HG03342 (cell line): ENCODE results near the gene EEF1A1.
A peak's percentile ranks its signal among the peaks of the same experiment; 100 is the strongest.
"Not testable (repeated sequence)": the region's sequence is repeated elsewhere in the genome, so short reads cannot be mapped to it uniquely, and the experiment has no call there.

Source experiments
- ATAC-seq: cut with Tn5 transposase; IDR thresholded peaks from one replicate; pipeline ENCODE4 v1.9.1; 2021; ENCODE audit warnings: mild to moderate bottlenecking, moderate library complexity; ENCODE audit not compliant: unreplicated experiment

Gene EEF1A1

GRCh38 chr6:73506246-73506645, 14.6 kb downstream of the EEF1A1 start:
- no peak for ATAC-seq

GRCh38 chr6:73505705-73506104, 15.1 kb downstream of the EEF1A1 start:
- not testable (repeated sequence) for ATAC-seq

- no peak for ATAC-seq
Observed at GRCh38 chr6:73505142-73505541, 15.7 kb downstream of the EEF1A1 start.

- ATAC-seq = no peak
Observed at GRCh38 chr6:73504160-73504559, 16.7 kb downstream of the EEF1A1 start.

GRCh38 chr6:73503027-73503772, 17.6 kb downstream of the EEF1A1 start:
- ATAC-seq = no peak

GRCh38 chr6:73497915-73498314, 22.9 kb downstream of the EEF1A1 start:
- ATAC-seq = no peak

GRCh38 chr6:73491377-73491776, 29.5 kb downstream of the EEF1A1 start:
- ATAC-seq = no peak

- ATAC-seq = no peak
Observed at GRCh38 chr6:73487473-73487872, 33.4 kb downstream of the EEF1A1 start.

GRCh38 chr6:73484438-73484837, 36.4 kb downstream of the EEF1A1 start:
- ATAC-seq = no peak

- ATAC-seq = no peak
Observed at GRCh38 chr6:73481969-73482368, 38.9 kb downstream of the EEF1A1 start.

- ATAC-seq = no peak
Observed at GRCh38 chr6:73477407-73477806, 43.4 kb downstream of the EEF1A1 start.

- no peak for ATAC-seq
Observed at GRCh38 chr6:73476723-73477122, 44.1 kb downstream of the EEF1A1 start.

GRCh38 chr6:73471686-73472290, 49.0 kb downstream of the EEF1A1 start:
- ATAC-seq = peak; percentile 93
